Lower leg skin (tissue), 3 donors: Measurements from ENCODE around the gene TP53I13.

Experiments used
- POLR2A ChIP-seq, 2 donors: fragments of 450-650 bp; IDR thresholded peaks; one replicate each; pipeline ENCODE4 v1.6.1; 2016 to 2017; ENCODE audit warnings: antibody characterized with exemption in 2 of 2, mild to moderate bottlenecking in 1 of 2, moderate library complexity in 1 of 2
- TF ChIP-seq, protein P1 (sequence below), 3 donors: fragments of 450-650 bp; IDR thresholded peaks; one replicate each; pipeline ENCODE4 v1.5.1; 2016; ENCODE audit warnings: antibody characterized with exemption in 3 of 3, mild to moderate bottlenecking in 3 of 3, moderate library complexity in 2 of 3

DNA sequence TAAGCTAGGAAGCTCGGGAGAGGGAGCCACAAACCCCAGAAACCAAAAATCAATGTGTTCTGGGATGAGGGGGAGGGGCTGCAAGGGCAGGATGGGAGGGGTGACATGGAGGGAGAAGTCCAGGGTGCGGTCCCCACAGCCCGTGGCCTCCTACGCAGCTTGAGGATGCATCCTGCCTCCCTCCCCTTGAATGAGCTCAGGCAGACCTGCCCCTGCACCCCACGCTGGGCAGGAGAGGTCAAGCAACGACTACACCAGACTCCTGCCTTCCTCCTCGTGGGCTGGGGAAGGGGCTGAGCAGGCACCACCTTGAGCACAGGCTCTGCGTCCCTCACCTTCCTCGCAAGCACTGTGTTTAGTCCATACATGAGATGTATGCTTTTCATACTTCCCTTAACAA lies 28.3 kb downstream of the TP53I13 start:
- TF ChIP-seq, protein P1, sequence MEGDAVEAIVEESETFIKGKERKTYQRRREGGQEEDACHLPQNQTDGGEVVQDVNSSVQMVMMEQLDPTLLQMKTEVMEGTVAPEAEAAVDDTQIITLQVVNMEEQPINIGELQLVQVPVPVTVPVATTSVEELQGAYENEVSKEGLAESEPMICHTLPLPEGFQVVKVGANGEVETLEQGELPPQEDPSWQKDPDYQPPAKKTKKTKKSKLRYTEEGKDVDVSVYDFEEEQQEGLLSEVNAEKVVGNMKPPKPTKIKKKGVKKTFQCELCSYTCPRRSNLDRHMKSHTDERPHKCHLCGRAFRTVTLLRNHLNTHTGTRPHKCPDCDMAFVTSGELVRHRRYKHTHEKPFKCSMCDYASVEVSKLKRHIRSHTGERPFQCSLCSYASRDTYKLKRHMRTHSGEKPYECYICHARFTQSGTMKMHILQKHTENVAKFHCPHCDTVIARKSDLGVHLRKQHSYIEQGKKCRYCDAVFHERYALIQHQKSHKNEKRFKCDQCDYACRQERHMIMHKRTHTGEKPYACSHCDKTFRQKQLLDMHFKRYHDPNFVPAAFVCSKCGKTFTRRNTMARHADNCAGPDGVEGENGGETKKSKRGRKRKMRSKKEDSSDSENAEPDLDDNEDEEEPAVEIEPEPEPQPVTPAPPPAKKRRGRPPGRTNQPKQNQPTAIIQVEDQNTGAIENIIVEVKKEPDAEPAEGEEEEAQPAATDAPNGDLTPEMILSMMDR (IDR thresholded peaks at IDR 0.05), result no peak
- no peak for TF ChIP-seq POLR2A (IDR thresholded peaks at IDR 0.05)
